ENCODE measurements around the gene LIMS2.

GRCh38 chr2:127685410-127686080 is 10.2 kb upstream of the LIMS2 start:
- no peak for TF ChIP-seq POLR2AphosphoS5 (IDR thresholded peaks at IDR 0.05)
- TF ChIP-seq CTCF (IDR thresholded peaks at IDR 0.05) = no peak

Measured in transverse colon (tissue), 4 donors.